GM18511 (cell line): ENCODE results near the gene SYPL1.

ENCODE experiments used
- ATAC-seq: cut with Tn5 transposase; IDR thresholded peaks from one replicate; pipeline ENCODE4 v1.9.1; 2021; ENCODE audit warnings: mild to moderate bottlenecking, moderate library complexity; ENCODE audit not compliant: unreplicated experiment

Gene SYPL1

GRCh38 chr7:106054156-106054910 is 57.8 kb downstream of the SYPL1 start:
- ATAC-seq, result no peak

GRCh38 chr7:106053109-106053508 is 59.0 kb downstream of the SYPL1 start:
- no peak for ATAC-seq

- ATAC-seq, result no peak
These were observed 59.4 kb downstream of the SYPL1 start for GRCh38 chr7:106052681-106053080.

GRCh38 chr7:106050746-106051117 is 61.4 kb downstream of the SYPL1 start:
- no peak for ATAC-seq

- no peak for ATAC-seq
These were observed 61.9 kb downstream of the SYPL1 start for GRCh38 chr7:106050002-106050745.

GRCh38 chr7:106049139-106049752 is 62.9 kb downstream of the SYPL1 start:
- ATAC-seq, result no peak

- ATAC-seq, result no peak
These were observed 63.4 kb downstream of the SYPL1 start for GRCh38 chr7:106048706-106049020.

- ATAC-seq, result no peak
These were observed 64.0 kb downstream of the SYPL1 start for GRCh38 chr7:106047818-106048705.

- no peak for ATAC-seq
These were observed 64.9 kb downstream of the SYPL1 start for GRCh38 chr7:106047184-106047583.

GRCh38 chr7:106045586-106045985 is 66.5 kb downstream of the SYPL1 start:
- ATAC-seq, result no peak

- no peak for ATAC-seq
These were observed 67.0 kb downstream of the SYPL1 start for GRCh38 chr7:106045139-106045538.

- ATAC-seq, result no peak
These were observed 69.9 kb downstream of the SYPL1 start for GRCh38 chr7:106042196-106042611.

GRCh38 chr7:106041140-106041717 is 70.9 kb downstream of the SYPL1 start:
- no peak for ATAC-seq
